Measurements from ENCODE around the gene RNPEP.
"Not testable (repeated sequence)": the region's sequence is repeated elsewhere in the genome, so short reads cannot be mapped to it uniquely, and the experiment has no call there.

RNPEP gene

GRCh38 chr1:202037706-202038296 lies 55.4 kb downstream of the RNPEP start:
- no peak for DNase-seq (ENCODE audit: low spot score)

DNA sequence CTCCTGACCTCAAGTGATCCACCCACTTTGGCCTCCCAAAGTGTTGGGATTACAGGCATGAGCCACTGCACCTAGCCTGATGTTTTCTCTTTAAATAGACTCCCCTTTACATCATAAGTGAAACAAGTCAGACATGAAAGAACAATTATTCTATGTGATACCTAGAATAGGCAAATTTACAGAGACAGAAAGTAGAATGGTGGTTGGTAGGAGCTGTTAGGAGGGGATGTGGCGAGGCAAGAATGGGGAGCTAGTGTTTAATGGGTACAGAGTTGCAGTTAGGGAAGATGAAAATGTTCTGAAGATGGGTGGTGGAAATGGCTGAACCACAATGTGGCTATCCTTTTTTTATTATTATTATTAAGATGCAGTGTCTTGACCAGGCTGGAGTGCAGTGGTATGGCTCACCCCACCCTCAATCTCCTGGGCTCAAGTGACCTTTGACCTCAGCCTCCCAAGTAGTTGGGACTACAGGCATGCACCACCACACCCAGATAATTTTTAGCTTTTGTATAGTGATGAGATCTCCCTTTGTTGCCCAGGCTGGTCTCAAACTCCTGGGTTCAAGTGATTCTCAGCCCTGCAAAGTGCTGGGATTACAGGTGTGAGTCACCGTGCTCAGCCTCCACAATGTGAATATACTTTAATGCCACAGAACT lies 56.4 kb downstream of the RNPEP start:
- no peak for DNase-seq (ENCODE audit: low spot score)

- DNase-seq (ENCODE audit: low spot score): no peak
Measured at GRCh38 chr1:202045705-202046104, 63.3 kb downstream of the RNPEP start.

DNA sequence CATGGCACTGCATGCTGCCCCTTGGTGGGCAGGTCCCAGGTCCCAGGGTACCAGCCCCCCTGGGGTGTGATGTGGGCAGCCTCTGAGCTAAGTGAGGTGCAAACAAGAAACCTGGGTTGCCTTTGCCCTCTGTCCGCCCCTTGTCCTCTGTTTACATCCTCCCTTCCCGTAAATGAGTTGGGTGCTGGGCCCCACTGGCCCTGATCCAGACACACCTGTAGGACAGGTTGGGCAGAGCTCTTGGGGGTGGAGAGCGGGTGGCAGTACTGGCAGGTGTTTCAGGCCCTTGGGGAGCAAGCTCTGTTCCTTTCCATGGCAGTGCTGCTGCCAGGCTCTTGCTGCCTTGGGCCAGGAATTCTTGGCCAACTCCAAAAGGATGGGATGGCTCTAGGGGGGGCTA lies 63.8 kb downstream of the RNPEP start:
- DNase-seq (ENCODE audit: low spot score): peak; percentile 36

- DNase-seq (ENCODE audit: low spot score): peak; percentile 33
Measured at GRCh38 chr1:202046748-202047708, 64.6 kb downstream of the RNPEP start.

DNA sequence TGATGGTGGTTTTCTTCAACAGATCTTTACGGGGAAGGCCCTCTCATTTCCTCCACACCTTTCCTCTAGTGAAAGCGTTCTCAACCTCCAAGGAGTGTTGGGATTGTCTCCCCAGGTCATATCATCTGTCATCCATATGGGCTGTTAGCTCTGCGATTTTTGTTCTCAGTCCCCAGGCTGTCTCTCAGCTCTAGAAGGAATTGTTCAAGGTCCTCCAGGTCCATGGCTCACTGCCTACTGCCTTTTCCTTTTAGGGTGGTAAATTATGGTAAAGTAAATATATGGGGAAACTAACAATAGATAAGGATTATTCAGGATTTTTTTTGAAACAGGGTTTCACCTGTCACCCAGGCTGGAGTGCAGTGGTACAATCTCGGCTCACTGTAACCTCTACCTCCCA lies 65.5 kb downstream of the RNPEP start:
- DNase-seq (ENCODE audit: low spot score): no peak

GRCh38 chr1:202049129-202049528 lies 66.7 kb downstream of the RNPEP start:
- DNase-seq (ENCODE audit: low spot score): no peak

DNA sequence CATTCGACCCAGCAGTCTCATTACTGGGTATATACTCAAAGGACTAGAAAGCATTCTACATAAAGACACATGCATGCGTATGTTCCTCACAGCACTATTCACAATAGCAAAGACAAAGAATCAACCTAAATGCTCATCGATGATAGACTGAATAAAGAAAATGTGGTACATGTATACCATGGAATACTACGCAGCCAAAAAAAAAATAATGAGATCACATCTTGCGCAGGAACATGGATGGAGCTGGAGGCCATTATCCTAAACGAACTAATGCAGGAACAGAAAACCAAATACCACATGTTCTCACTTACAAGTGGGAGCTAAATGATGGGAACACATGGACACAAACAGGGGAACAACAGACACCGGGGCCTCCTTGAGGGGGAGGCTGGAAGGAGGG lies 71.6 kb downstream of the RNPEP start:
- no peak for DNase-seq (ENCODE audit: low spot score)

GRCh38 chr1:202054673-202055072 lies 72.2 kb downstream of the RNPEP start:
- DNase-seq (ENCODE audit: low spot score): not testable (repeated sequence)
